H1 (cell line): ENCODE results near the gene IL27RA. TPM values are rescaled to one million over a fixed set of nuclear protein-coding genes. Genes with fewer than 3 reads are reported as not detected.

Experiments used
- ASH2L ChIP-seq: fragments of 200-600, 300-600 bp; sonication (generic); IDR thresholded peaks from one replicate; pipeline ENCODE4 v1.7.1; 2017; ENCODE audit warnings: low read length
- CBX8 ChIP-seq: fragments of 300-800, 300-1000 bp; sonication (generic); IDR thresholded peaks from 2 replicates; pipeline ENCODE4 v1.7.1; 2016; ENCODE audit warnings: low read depth, low read length, borderline replicate concordance
- EGR1 ChIP-seq: IDR thresholded peaks from 2 replicates; pipeline ENCODE4 v1.6.1; 2011; ENCODE audit warnings: low read depth, low read length, borderline replicate concordance
- EP300 ChIP-seq, 2 experiments: IDR thresholded peaks; 1 replicate in 1 of 2; 2 replicates in 1 of 2; pipeline ENCODE4 v1.6.1; 2011 to 2012; ENCODE audit warnings: low read depth in 2 of 2, low read length in 2 of 2, mild to moderate bottlenecking in 2 of 2, borderline replicate concordance in 1 of 2, inconsistent platforms in 1 of 2, moderate library complexity in 1 of 2
- EZH2 ChIP-seq: fragments of 200-600 bp; sonication (generic); IDR thresholded peaks from 2 replicates; pipeline ENCODE4 v1.7.1; 2012; ENCODE audit warnings: low read depth, mild to moderate bottlenecking, moderate library complexity, low read length, inconsistent platforms; ENCODE audit not compliant: severe bottlenecking
- GTF2F1 ChIP-seq: IDR thresholded peaks from 2 replicates; pipeline ENCODE4 v1.6.1; 2012; ENCODE audit warnings: low read depth, low read length, improper control_type of control experiment, borderline replicate concordance
- HDAC2 ChIP-seq, 2 experiments: fragments of 300-600 bp in 1 of 2; sonication (generic) in 1 of 2; IDR thresholded peaks; 2 replicates each; pipeline ENCODE4 v1.6.1; 2011 to 2012; ENCODE audit warnings: low read depth in 2 of 2, low read length in 2 of 2, mild to moderate bottlenecking in 2 of 2, moderate library complexity in 2 of 2, borderline replicate concordance in 1 of 2, inconsistent platforms in 1 of 2
- POU5F1 ChIP-seq: IDR thresholded peaks from 2 replicates; pipeline ENCODE4 v1.6.1; 2011; ENCODE audit warnings: low read depth, mild to moderate bottlenecking, low read length, moderate library complexity
- RBBP5 ChIP-seq: IDR thresholded peaks from 2 replicates; pipeline ENCODE4 v1.7.1; 2012; ENCODE audit warnings: low read depth, mild to moderate bottlenecking, inconsistent platforms, low read length, moderate library complexity, borderline replicate concordance
- RFX5 ChIP-seq: IDR thresholded peaks from 2 replicates; pipeline ENCODE4 v1.6.1; 2011; ENCODE audit warnings: low read depth, low read length, improper control_type of control experiment, borderline replicate concordance
- RXRA ChIP-seq: IDR thresholded peaks from 2 replicates; pipeline ENCODE4 v1.6.1; 2011; ENCODE audit warnings: low read depth, mild to moderate bottlenecking, low read length, moderate library complexity; ENCODE audit not compliant: insufficient read depth
- SAP30 ChIP-seq: fragments of 300-600 bp; sonication (generic); IDR thresholded peaks from 2 replicates; pipeline ENCODE4 v1.7.1; 2012; ENCODE audit warnings: low read length, moderate library complexity, mild to moderate bottlenecking, inconsistent platforms; ENCODE audit not compliant: insufficient read depth, insufficient replicate concordance
- SRF ChIP-seq: IDR thresholded peaks from 2 replicates; pipeline ENCODE4 v1.6.1; 2011; ENCODE audit warnings: mild to moderate bottlenecking, low read depth, low read length, moderate library complexity
- SUZ12 ChIP-seq: fragments of 200-600 bp; sonication (generic); IDR thresholded peaks from 2 replicates; pipeline ENCODE4 v1.6.1; 2012; ENCODE audit warnings: mild to moderate bottlenecking, inconsistent platforms, low read length, moderate library complexity, mixed read lengths
- TAF1 ChIP-seq: IDR thresholded peaks from 2 replicates; pipeline ENCODE4 v1.6.1; 2011; ENCODE audit warnings: mild to moderate bottlenecking, low read depth, low read length
- TAF7 ChIP-seq: optimal IDR thresholded peaks from 2 replicates; pipeline ENCODE3; 2011; ENCODE audit warnings: low read depth, mild to moderate bottlenecking, inconsistent platforms, low read length, moderate library complexity, borderline replicate concordance
- ZNF274 ChIP-seq: IDR thresholded peaks from 2 replicates; pipeline ENCODE4 v1.7.0; 2012; ENCODE audit warnings: low read length, borderline replicate concordance; ENCODE audit errors: extremely low read depth
- polyA plus RNA-seq, 7 experiments: library from polyadenylated mRNA; depleted of rRNA in 3 of 7; stranded (reverse) in 5 of 7; unstranded in 2 of 7; fragments of >200 nt in 5 of 7; fragments of 200-250 nt in 2 of 7; gene quantifications; 1 replicate in 5 of 7; 2 replicates in 1 of 7; 4 replicates in 1 of 7; pipeline versions ENCODE4 v1.2.1 to v1.2.3, GENCODE V29; 2011 to 2013; ENCODE audit warnings: missing spikeins in 2 of 7, mixed read lengths in 2 of 7
- total RNA-seq: library from RNA; stranded (reverse); fragmentation: NEBNext Ultra II Directional; extraction: Animal tissue kit (Norgen Biotek cat#: 25700); gene quantifications from 2 replicates; pipeline ENCODE4 v1.2.1, GENCODE V29; 2021
- TF ChIP-seq, protein P1 (sequence below): IDR thresholded peaks from 2 replicates; pipeline ENCODE4 v1.6.1; 2012; ENCODE audit warnings: inconsistent platforms
- TF ChIP-seq, protein P2 (sequence below), 3 experiments: IDR thresholded peaks; 1 replicate in 2 of 3; 2 replicates in 1 of 3; pipeline versions ENCODE4 v1.5.1 to v1.6.1; 2011; ENCODE audit warnings: low read length in 3 of 3, mild to moderate bottlenecking in 3 of 3, inconsistent platforms in 2 of 3, low read depth in 1 of 3, moderate library complexity in 1 of 3; ENCODE audit not compliant: insufficient read depth in 1 of 3; ENCODE audit errors: control extremely low read depth in 1 of 3

Gene IL27RA
- total and polyA plus RNA-seq, 2 of the 8 experiments (the other 6 are each of a cell fraction or from before 2014, with no cell fraction given), result 9.9 to 14.7 TPM

DNA sequence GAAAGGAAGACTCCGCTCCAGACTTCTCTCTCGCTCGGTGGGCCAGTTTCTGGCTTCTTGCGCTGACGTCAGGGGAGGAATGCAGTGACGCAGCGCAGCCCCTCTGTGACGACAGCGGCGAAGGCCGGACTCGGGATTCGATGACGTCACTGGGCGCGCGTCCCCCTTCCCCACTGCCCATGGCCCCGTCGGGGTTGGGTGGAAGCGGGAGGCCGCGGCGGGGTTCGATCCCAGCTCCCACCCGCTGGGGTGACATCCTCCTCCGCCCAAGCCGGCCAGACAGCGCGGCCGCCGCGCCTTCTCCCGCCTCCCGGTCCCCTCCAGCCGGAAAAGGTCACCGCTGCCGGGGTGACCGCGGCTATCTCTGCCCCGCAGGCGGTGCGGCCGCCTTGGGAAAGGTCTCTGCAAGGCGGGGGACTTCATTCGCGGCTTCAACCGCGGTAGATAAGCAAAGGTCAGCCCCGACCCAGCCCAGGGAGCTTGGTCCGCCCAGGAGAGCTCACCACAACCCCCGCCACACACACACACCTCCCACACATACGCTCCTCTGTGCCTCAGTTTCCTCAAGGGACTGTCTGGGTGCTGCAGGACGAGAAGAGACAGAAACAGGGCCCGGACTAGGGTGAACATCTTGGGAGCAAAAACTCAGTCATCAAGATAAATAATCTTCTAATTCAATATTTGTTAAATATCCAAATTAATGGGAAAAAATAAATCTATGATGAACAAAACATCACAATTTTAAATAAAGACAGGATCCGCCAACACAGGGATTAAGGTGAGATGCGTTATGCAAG is 24.6 kb upstream of the IL27RA start (continued):
- TF ChIP-seq GTF2F1 (0 out of 2 replicates have a peak, but pooled peaks have one; percentile 15), EGR1 (no peak), RXRA (0 out of 2 replicates have a peak, but pooled peaks have one; percentile 33), EP300 (IDR thresholded peaks at IDR 0.05; ENCODE audit: borderline replicate concordance in 1 of 2, low read depth in 2 of 2, low read length in 2 of 2) (peak in 1 of 2 experiments; percentile 72; a peak in 1 of 3 replicates), POU5F1 (no peak), RBBP5 (peak; percentile 72), TAF7 (no peak), HDAC2 (IDR thresholded peaks at IDR 0.05; ENCODE audit: borderline replicate concordance in 1 of 2, low read depth in 2 of 2, low read length in 2 of 2) (no peak), TAF1 (peak; percentile 79), EZH2 (no peak), SAP30 (no peak), CBX8 (no peak), ASH2L (peak; percentile 80), SUZ12 (no peak), SRF (no peak), RFX5 (no peak), ZNF274 (no peak)
- TF ChIP-seq, protein P1, sequence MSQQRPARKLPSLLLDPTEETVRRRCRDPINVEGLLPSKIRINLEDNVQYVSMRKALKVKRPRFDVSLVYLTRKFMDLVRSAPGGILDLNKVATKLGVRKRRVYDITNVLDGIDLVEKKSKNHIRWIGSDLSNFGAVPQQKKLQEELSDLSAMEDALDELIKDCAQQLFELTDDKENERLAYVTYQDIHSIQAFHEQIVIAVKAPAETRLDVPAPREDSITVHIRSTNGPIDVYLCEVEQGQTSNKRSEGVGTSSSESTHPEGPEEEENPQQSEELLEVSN, result no peak
- TF ChIP-seq, protein P2, sequence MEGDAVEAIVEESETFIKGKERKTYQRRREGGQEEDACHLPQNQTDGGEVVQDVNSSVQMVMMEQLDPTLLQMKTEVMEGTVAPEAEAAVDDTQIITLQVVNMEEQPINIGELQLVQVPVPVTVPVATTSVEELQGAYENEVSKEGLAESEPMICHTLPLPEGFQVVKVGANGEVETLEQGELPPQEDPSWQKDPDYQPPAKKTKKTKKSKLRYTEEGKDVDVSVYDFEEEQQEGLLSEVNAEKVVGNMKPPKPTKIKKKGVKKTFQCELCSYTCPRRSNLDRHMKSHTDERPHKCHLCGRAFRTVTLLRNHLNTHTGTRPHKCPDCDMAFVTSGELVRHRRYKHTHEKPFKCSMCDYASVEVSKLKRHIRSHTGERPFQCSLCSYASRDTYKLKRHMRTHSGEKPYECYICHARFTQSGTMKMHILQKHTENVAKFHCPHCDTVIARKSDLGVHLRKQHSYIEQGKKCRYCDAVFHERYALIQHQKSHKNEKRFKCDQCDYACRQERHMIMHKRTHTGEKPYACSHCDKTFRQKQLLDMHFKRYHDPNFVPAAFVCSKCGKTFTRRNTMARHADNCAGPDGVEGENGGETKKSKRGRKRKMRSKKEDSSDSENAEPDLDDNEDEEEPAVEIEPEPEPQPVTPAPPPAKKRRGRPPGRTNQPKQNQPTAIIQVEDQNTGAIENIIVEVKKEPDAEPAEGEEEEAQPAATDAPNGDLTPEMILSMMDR (IDR thresholded peaks at IDR 0.05; ENCODE audit: control extremely low read depth in 1 of 3, insufficient read depth in 1 of 3, low read depth in 1 of 3, low read length in 3 of 3), result no peak
